NCI-H1092 (cell line): ENCODE measurements around the gene PKNOX2.

ENCODE experiments used
- DNase-seq: peaks from one replicate; lab custom pipeline; 2025; lab: John Stamatoyannopoulos, UW

PKNOX2 gene

DNA sequence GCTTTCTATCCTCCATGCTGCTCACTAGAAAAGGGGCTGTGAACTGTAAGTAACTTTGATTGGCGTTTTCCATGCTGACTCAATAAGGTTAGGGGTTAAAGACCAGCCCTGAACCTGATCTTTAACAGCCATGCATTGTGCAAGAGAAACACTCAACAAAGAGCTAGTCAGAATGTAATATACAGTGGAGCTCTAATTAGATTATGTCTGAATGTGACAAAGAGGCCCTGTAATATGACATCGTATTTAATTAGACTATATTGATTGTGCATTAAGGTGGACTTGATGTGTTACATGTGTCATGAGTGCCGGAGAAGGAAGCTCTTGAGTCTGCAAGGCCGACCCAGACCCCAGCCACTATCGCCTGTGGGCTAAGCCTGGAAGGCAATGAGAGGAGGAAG is 70.5 kb downstream of the PKNOX2 start:
- DNase-seq = no peak

DNA sequence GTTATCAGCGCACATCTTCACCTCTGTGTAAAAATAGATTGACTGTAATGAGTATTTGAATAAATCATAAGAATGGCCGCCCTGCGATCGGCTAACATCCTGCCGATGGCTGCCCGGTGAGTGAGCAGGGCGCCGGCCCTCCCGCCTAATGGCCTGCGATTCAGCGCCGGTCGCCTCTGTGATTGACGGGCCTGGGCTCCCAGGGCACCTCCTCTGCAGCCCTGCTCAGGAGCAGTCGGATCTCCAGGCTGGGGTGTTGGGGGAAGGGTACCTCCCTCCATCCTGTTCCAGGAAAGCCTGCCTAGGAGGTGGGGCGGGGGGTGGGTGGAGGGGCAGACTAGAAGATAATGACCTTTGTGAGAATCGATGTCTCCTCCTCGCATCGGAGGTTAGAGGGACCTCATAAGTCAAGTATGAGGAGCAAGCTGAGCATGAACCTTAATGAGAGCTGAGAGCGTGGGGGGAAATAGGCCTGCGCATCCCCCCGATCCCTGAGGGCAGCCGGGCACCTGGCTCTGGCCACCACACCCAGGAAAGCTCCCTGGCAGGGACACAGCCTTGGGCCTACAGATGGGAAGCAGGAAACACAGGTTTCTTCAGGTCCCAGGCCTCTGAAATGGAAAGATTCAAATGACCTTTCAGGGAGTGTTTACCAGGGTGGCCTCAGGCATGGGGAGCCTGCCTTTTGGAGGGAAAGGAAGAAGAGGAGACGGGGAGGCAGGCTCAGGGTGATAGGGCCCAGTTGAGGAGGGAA is 71.7 kb downstream of the PKNOX2 start:
- DNase-seq = no peak

DNA sequence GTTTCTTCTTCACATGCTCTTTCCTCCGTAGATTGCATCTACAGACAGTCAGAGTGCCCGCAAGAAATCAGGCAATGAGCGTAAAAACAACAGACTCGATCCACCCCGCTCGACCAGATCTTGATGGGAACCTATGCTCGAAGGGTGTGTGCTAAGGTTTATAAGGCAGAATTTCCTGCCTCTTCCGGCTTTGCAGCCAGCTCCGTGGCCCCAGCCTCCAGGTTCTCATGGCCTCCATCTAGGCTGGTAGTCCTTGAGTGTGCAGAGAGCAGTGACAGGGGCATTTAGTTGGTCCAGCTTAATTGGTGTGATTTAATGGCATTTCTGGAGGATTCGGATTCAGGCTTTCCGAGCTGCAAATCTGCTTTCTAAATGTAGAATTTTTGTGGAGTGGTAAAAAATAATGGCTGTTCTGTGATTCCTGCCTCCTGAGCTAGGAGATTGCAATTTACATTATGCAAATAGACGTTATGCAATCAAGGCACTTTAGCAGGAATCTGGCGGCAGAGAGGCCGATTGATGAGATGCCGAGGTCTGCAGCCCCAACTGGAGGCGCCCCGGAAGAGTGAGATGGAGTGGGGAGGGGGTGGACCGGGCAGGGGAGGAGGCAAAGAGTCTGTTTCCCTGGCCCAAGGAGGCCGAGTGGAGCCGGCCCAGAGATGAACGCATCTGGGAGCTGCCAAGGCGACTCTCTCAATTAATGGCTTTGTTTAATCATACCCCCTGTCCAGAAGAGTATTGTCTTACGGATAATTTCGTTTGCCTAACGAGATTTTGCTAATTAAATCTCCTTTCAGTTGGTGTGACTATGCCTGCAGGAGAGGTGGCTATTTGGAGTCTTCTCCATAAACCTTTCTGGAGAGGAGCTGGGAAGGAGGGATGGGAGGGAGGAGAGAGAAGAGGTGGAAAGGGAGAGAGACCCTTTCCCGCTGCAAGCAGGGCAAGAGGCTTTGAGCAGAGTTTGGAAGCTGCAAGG is 75.3 kb downstream of the PKNOX2 start:
- no peak for DNase-seq

DNA sequence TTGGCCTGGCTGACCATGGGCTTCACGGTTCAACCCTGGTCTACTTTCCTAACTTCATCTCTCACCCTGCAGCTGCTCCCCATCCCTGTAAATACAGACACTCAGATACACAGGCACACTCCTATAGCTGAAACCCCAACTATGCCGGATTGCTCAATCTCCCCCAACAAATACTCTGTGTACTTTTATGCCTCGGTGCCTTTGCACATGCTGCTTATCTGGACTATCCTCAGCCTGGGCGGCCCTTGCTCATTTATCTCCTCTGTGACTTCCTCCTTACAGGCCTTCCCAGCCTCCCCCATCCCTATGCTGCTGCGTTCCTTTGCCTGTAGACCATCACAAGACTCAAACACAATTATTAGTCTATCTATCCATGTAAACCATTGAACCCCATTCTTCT is 76.6 kb downstream of the PKNOX2 start:
- DNase-seq = no peak

DNA sequence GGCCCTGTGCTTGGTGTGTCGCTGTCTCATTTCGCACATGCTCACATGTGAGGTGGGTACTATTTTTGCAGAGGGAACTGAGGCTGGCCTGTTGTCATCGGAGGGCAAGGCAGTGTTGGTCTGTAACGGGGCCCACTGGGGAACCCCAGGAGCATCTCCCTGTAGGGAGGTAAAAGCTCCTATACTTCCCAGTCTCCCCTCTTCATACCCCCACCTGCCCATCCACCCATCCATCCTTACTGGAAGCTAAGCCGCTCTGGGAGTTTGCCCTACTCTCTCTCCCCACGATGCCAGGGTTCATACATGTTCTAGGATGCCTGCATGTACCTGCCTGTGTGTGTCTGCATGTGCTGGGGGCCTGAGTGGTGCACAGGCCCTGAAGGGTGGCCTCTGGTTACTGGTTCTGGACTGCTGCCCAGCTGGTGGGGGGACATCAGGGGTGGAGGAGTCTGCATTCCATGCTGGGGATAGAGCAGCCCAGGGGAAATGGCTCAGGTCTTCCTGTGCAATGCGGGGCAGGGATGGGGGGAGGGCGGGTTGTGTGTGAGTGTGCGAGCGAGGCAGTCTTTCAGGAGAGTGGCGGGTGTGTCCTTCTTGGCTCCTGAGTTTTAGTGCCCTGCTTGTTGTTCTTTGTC is 77.7 kb downstream of the PKNOX2 start:
- DNase-seq = no peak

DNA sequence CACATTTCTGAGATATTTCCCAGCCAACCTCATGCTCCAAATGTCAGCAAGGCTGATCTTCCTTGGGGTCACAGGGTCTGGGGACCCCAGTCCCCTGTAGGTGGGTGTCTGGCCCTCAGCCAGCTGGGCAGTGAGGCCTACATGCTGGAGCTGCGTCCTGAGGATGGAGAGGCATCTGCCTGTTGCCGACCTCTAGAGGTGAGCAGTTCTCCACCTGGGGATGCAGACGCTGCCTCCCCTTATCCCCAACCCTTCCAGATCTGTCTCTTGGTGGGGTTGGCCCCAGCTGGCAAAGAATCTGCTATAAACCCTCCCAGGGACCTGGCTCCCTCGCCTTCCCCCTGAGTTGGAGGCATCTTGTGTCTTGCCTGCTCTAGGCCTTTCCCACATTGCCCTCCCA is 79.6 kb downstream of the PKNOX2 start:
- DNase-seq = no peak

DNA sequence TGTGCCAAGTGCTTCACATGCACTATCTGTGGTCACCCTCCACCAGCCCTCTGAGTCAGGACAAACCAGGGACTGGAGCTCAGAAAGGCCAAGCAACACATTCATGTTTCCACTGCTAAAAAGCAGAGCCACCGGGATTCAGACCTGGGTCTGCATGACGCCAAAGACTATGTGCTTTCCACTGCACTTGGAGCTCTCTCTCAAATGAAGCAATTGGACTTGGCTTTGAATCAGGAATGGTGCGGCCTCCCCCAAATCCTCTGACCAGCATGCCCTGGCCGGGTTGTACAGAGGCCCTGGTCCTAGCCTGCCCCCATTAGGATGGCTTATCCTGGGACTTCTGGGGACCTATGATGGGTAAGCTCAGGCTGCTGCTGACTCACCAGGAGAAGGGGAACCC is 80.7 kb downstream of the PKNOX2 start:
- no peak for DNase-seq

DNA sequence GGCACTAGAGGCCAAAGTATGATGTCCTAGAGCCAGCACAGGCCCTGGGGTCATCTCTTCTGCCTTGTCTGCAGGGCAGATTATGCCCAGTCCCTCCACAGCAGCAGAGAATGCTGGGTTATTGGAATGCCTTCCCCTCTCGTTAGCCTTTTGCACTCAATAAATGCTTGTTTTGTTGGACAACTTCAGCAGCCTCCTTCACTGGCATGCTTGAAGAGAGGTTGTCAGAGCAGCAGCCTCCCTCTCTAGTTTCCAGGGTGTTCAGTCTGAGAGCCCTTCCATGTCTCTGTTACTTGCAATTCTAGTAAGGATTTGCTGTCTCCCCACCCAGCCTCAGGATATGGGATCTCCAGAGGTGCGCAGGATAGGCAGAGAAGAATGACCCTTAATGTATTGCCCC is 82.9 kb downstream of the PKNOX2 start:
- DNase-seq = no peak

DNA sequence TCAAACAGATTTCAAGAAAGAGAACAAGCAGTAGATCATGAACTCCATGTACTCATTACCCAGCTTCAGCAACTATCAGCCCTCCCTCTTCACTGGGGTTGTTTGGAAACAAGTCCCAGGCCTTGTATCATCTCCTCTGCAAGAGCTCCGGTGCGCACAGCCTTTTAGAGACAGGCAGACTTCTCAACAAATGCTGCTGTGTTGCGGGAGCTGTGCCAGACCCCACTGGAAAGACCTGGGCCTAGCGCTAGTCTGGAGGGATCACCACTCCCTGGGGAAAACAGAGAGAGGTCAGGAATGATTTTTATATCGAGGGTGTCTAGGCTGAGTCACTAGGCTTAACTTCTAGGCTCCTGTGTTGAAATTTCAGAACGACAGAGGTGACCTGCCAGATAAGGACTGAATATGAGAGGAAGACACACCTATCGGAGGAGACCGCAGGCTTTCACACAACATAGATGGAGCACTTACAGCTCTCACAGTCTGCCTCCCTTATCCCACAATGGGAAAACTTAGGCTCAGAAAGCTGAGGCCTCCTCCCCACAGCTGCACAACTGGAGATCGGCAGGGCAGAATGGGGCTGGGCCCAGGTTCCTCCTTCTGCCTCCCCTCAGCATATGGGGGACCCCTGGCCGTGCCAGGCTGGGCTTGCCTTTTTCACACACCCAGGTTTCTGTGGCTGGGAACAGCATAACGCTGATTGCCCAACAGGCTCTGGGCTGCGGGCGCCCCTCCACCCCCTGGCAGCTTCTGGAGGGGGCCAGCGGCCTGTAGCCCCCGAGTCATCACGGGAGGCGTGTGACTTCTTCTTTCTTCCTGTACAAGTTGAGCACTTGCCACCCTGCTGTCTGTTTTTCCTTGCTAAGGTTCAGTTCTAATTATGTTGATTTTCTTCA is 86.0 kb downstream of the PKNOX2 start:
- DNase-seq = no peak

DNA sequence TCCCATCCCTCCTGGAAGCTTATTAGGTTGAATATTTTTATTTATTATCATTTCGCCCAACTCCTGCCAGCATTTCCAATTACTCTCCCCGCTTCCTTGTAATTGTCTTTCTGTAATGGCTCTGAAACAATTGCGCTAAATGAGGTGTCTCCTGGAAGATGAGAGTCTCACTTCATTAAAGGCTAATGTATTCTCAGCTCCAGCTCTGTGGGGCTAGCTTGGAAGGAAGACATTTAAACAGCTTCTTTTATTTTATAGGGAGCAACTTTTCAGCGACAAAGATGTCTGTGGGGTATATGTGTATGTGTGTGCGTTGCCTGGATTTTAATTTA is 86.6 kb downstream of the PKNOX2 start:
- no peak for DNase-seq

DNA sequence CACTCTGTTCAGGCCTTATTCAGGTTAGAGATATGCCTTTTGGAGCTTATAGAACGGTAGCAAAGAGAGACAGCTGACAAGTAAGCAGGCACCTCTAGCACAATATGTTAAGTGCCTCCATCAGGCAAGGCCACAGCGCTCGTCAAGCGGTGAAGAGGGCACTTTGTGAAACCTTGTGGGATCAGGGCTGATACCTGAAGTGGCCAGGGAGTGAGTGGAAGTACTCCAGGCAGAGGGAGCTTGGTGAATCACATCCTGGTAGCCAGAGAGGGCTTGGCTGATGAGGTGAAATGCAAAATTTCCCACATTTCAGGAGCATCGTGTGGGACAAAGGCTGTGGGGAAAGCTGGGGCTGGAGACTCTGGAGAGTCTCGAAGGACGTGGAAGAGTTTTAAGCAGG is 87.4 kb downstream of the PKNOX2 start:
- DNase-seq = no peak

DNA sequence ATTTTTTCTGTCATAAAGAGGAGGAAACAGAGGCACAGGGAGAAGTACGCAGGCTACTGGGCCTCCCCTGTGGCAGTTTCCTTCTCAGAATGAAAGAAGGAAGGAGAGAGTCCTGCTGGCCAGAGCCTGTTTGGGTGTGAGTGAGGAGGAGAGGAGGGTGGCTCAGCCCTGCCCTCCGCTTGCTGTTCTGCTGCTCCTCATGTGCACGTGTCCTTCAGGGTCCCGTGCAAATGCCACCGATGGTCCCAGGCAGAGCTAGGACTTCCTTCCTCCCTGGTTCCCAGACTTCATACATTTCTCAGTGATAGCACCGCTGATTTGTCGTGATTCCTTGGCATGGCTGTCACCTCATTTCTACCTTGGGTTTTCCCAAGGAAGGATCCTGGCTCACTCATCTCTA is 88.7 kb downstream of the PKNOX2 start:
- no peak for DNase-seq

DNA sequence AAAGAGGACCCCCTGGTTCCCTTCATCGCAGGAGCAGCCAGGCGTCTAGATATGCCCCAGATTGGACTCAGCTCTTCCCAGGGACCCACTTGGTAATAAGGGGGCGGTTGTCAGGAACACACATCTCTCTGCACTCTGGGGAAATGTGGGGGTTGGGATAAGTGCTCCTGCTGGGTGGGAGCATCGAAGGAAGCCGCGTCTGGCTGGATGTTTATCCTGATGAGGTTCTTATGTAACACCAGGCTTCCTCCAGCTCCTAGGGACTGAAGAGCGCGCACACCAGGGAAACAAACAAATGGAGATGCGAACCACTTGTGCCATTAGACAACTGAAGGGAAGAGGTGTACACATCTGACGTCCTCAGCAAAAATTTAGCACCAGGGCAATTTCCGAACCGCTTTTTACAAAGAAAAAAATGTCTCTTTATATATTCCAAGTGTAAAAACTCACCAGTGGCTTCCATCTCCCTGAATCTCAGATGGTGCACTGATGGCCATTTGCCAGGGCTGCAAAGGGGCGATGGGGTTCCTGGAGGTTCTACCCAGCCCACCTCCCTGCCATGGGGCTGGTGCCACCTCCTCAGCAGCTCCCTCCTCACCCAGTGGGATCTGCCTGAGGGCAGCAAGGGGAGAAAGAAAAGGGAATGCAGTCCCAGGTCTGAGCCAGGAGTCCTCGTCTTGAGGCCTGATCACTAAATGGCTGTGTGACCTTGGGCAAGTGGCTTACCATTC is 89.4 kb downstream of the PKNOX2 start:
- DNase-seq = no peak

DNA sequence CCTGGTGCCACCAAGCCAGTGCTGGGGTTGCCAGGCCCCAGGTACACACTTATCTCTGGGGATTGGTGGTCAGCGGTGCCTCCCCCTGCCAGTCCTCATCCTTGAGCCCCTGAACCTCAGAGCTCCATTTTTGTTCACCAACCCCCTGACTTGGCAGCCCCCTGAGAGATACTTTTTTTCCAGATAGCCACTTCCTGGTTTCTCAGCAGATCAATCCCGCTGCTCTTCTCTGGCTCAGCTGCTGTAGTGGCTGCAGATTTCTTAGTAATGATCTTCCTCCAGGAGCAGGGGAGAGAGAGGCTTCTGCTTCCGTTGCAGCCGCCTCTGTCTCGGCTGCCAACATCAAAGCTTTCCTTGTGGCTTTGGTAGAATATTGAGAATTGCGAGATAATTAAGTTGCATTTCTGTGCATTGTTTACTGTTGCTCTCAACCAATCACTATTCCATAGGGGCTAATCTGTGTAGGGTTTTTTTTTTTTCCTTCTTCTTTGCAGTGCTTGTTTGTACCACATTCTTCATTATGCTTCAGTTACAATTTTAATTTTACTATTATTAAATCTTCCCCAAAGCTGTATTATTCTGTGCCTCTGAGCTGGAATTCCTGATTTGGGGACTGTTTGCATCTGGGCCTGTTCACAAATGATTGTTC is 92.1 kb downstream of the PKNOX2 start:
- no peak for DNase-seq

DNA sequence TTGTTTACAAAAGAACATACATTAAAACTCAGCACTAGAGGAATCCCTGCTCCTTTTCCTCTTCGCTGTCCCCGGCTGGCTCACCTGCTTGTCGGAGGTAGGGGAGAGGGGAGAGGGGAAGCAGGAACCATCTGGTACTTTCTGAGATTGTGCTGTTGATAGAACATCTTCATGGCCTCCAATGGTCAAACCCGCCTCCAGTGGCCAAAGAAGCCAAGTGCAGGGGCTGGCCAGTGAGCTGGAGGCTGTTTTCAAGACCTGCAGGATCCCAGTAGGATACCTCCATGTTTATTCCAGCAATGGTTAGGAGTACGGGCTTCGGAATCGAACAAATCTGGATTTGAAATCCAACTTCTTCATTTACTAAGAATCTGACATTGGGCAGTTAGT is 92.6 kb downstream of the PKNOX2 start:
- no peak for DNase-seq

DNA sequence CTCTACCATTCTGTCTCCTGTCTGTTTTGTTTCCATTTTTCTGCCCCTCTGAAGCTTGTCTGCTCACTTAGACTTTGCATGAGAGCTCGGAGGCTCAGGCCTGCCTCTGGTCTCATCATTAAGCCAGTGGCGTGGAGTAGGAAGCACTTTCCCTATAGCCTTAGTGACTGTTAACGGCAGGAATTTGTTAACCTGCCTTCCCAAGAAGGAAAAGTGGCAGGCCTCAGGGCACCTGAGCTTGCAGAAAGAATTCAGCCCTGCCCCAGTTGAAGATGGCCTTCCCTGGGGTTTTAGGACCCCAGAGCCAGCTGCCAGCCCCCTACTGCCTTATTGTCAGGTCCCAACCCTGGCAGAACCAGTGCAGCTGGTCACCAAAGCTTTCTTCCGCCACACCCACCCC is 93.2 kb downstream of the PKNOX2 start:
- no peak for DNase-seq

DNA sequence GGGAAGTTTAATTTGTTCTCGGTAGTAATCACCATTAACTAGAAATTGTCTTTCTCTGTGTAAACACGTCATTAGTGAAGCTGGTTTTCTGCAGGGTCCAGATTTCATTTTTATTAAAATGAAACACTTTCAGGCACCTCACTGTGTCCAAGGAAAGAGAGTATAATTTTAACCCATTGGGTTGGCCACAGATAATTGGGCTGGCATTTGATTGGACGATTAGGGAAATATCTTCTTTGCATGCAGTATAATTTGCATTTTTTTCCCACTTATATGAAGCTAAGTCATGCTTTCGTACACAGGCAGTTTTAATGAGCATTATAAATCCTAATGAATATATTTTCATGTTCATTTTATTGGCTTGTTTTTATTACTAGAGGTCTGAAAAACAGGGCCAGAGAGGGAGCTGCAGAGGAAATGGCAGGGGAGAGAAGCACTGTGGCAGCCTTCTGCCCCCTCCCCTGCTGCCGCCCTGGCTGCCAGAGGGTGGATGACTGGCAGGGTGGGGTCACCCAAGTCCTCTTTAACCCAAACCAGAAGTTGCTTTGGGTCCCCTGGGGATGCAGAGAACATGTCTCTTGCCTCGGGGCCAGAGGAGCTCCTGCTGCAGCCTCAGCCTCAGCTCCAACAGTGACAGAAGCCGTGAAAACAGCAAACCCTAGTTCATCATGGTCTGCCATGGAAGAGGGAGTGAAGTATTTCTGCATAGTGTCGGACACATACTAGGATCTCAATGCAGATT is 93.9 kb downstream of the PKNOX2 start:
- no peak for DNase-seq

DNA sequence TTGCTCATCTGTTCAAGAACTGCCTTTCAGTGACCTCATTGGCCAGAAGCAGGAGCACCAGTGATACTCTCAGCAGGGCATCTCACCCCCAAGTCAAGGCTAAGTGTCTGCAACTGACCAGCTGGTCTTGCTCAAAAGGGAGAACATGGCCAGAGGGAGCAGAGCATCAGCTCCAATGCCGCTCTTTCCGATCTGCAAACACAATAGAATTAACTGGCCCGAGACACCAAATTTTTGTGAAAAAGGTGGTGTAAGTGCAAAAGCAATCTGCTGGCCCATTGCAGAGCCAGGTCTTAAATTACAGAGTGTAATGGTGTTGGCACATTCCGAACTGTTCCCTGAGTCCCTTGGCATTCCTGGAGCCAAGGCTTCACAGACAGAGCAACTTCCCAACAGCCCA is 97.0 kb downstream of the PKNOX2 start:
- DNase-seq = no peak

DNA sequence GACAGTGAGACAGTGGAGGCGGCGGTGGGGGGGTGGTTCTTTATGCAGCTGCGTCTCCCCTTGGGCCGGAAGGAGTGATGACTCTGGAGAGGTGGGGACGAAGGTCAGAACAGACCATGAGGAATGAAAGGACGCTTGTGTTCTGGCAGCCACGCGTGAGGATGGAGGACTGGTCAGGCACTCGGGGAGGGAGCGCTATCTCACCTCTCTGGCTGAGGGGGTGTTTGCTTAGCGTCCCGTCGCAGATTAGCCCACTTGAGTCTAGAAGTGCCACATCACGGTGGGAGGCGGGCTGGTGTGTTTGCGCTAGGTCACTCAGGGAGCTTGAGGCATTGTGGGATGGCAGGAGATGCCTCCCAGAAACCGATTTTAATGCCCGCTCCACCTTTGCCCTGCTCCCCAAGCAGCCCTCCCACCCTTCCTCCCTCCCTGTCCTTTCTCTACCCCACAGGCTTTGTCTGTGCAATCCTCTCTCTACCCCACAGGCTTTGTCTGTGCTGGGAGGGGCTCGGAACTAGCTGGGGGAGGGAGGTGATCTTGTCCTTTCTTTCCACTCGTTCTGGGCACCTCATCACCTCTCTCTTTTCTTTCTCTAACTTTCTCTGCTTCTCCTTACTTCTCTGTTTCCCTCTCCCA is 97.8 kb downstream of the PKNOX2 start:
- DNase-seq = peak; percentile 39

DNA sequence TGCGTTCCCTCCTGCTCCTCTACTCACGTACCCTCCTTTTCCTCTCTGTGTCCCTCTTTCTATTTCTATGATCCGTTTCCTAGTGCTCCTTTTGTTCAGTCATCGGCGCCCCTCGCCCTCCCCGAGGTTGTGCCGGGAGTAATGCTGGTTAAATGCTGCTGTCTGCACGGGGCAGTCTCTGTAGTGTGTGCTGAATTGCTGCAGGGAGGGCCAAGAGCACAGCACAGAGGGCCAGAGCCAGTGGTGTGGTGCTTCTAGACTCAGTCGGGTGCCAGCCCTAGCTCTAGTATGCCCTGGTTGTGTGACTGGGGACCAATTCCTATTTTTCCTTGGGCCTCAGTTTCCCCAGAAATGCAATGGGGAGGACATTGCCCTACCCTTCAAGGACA is 98.3 kb downstream of the PKNOX2 start:
- peak; percentile 31 for DNase-seq
